ACHN (cell line): Measurements from ENCODE around the gene DBNDD1.
A peak's percentile ranks its signal among the peaks of the same experiment; 100 is the strongest.
"Not testable (repeated sequence)": the region's sequence is repeated elsewhere in the genome, so short reads cannot be mapped to it uniquely, and the experiment has no call there.

Experiments used
- DNase-seq: peaks from one replicate; pipeline ENCODE4 v3.0.0-alpha.2; 2015
- in situ Hi-C: cut with HindIII; loops from 2 replicates; pipeline ENCODE4 v1.10.0; 2017; ENCODE audit warnings: low sequenced_read_pairs, low pct_ligation_motif_present, low pct_unique_long_range_greater_than_20kb

The DBNDD1 gene

GRCh38 chr16:90016339-90016950 is 2.8 kb downstream of the DBNDD1 start:
- in situ Hi-C loops = no loop called here
- no peak for DNase-seq

- no peak for DNase-seq
- in situ Hi-C loops = no loop called here
Observed at GRCh38 chr16:90015586-90016338, 3.5 kb downstream of the DBNDD1 start.

- DNase-seq = peak; percentile 47
- in situ Hi-C loops = no loop called here
Observed at GRCh38 chr16:90012991-90013745, 6.1 kb downstream of the DBNDD1 start.

DNA sequence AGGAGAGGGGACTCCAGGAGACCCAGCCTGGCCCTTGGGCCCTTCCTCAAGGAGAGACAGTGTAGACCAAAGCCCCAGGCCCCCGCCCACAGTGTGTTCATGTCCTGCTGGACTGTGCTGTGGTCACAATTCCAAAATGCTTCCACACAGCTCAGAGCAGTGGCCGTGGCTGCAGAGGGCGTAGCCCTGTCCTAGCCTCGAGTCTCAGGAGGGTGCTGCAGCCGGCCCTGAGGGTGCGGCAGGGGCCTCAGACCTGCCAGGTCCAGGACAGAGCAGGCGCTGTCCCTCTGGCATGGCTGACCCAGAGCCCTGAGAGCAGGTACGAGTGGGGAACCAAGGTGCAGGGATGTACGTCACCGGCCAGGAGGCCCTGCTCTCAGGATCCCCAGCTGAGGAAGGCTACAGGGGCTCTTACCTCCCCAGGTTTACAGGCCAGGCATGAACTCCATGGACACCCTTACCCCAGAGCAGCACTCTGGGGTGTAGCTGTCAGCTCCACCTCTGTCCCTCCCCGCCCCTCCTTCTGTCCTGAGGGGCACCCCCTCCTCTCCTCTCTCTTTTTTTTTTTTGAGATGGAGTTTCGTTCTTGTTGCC is 7.3 kb downstream of the DBNDD1 start:
- in situ Hi-C loops = no loop called here
- DNase-seq = no peak

DNA sequence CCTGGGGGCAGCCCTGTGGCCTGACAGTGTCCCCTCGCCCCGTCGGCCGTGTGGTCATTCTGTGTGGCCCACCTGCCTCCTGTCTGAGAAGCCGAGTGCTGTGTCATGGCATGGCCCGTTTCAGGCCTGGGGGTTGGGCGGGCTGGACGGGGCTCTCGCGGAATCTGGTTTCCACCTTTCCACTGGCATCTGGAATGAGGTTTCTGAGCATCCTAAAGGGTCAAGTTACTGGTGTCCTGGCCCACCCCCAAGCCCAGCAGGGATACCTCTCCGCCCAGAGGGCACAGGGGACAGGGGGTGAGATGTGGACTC is 7.8 kb downstream of the DBNDD1 start:
- in situ Hi-C loops = no loop called here

DNA sequence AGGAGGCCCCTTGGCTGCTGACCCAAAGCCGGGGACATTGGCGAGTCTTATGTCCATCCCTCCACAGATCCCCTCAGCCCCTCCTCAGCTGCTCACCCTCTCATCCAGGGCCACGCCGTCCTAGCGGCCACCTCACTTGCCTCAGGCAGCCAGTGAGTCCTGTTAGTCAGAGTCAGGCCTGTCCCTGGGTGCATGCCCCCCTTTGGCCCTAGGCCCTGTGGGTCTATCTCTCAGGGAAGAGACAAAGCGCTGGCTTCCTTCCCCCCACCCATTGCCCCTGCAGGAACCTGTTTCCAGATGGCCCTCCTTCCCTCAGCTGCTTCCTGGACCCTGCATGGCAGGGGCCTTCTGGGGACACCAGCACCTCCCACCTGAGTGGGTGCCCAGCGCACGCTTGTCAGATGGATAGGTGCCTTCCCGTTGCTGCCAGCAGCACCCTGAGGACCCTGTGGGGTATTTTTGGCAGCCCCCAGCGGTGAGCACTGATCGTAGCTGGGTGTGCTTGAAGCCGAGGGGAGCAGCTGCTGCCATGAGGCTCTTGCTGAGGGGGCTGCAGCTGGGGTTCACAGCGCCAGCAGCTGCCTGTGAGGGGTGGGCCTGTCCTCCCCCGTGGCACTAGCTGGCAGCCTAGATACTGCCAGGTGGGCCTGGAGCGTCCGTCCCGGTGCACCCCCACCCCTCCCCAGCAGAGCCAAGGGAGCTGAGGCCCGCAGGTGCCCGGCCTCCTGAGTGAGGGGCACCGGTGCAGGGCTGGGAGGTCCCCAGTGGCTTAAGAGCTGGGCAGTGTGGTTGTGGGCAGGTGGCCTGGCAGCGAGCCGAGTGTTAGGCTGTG is 8.4 kb downstream of the DBNDD1 start:
- in situ Hi-C loops = no loop called here
- DNase-seq = no peak

More for the DNA sequence above, 7.8 kb downstream of the DBNDD1 start:
- no peak for DNase-seq

- in situ Hi-C loops = no loop called here
- DNase-seq = no peak
Observed at GRCh38 chr16:90009172-90009899, 9.9 kb downstream of the DBNDD1 start.

- in situ Hi-C loops = no loop called here
- no peak for DNase-seq
Observed at GRCh38 chr16:90008708-90009145, 10.5 kb downstream of the DBNDD1 start.

DNA sequence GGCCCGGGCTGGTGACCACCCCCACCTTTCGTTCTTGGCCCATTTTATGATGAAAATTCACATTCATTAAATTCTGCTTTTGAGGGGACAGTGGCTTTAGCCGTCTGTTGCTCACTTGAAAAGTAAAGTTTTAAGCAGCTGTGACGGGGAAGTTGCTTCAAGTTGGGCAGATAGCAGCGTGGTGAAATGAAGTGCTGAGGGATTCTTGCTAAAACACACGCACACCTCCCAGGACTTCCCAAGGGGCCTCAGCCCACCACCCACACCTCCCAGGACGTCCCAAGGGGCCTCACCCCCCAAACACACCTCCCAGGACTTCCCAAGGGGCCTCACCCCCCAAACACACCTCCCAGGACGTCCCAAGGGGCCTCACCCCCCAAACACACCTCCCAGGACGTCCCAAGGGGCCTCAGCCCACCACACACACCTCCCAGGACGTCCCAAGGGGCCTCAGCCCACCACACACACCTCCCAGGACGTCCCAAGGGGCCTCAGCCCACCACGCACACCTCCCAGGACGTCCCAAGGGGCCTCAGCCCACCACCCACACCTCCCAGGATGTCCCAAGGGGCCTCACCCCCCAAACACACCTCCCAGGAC is 11.5 kb downstream of the DBNDD1 start:
- in situ Hi-C loops, DNase-seq: not testable (repeated sequence)

DNA sequence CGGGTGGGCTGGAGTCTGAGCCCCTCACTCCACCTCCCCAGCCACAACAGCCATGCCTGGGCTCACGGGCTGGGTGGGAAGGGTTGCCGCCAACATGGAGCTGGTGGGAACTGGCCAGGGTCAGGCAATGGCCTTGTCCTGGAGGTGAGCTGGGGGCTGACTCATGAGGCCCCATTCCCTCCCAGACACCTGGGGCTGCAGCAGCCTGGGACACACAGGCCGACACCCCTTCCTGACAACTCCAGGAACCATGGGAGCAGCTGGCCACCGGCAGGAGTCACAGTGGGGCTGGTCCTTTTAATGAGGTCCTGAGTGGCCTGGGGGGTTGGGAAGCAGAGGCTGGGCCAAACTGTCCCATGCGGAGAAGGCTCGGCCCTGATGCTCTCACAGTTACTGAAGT is 12.2 kb downstream of the DBNDD1 start:
- no peak for DNase-seq
- in situ Hi-C loops = no loop called here

DNA sequence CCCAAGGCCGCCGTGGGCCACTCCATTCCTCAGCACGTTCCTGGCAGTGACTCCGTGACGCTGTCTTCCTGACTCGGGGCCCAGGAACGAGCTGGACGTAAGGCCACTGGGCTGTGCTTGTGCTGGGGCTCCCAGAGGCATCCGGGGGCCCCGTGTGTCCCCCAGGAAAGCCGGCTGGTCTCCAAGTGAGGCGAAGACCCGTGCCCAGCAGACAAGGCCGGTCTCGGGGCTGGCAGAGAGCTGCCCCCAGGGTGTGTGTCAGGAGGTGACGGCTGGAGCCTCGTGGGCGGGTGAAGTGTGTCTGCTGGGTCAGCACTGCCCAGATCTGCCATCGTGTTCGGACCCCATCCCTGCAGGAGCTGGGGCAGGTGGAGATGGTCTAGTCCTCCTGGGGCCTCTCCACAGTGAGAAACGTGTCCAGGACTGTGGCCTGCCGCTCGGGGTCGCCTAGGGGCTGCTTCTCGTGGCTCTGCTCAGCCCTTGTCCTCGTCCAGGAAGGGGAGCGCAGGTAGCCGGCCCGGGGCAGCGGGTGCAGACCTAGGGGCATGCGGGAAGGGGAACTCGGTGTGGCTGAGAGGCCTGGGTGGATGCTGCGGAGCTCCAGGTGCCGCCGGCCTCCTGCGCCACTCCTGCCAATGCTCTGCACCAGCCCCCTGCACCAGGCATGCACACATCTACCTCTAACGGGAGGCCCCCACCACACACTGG is 13.1 kb downstream of the DBNDD1 start:
- no peak for DNase-seq
- in situ Hi-C loops = no loop called here

DNA sequence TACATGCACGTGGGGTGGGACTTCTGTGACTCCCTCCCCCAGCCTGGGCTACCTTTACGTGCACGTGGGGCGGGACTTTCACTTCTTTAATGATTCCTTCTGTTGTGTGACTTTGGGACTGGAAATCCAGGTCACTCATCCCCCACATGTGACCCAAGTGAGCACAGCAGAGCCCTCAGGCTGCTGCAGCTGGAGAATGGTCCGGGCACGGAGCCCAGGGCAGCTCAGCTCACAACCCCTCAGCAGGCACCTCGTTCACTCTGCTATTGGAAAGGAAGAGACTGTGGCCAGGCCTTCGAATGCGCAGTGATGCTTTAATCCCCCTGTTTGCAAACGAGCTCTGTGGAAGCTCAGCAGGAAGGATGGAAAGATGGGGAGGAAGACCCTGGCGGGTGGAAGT is 14.7 kb downstream of the DBNDD1 start:
- in situ Hi-C loops = no loop called here
- no peak for DNase-seq

DNA sequence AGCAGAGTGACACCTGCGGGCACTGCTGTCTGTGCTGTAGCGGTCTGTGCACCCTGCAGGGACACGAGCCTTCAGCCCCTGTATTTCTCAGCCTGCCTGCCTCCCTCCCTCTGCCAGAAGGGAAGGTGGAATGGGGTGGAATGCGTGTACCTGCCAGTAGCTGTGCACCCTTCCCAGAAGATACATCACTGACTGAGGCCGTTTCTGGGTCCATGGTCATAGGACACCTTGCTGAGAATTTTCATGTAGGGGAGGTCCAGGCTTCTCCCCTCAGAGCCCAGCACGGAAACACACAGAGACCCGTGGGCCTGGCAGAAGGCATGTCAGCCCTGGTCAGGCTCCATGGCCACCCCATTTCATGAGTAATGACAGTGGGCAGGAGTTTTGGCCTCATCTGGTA is 16.5 kb downstream of the DBNDD1 start:
- in situ Hi-C loops = no loop called here
- DNase-seq = no peak

- no peak for DNase-seq
- in situ Hi-C loops = no loop called here
Observed at GRCh38 chr16:90001761-90002503, 17.3 kb downstream of the DBNDD1 start.

DNA sequence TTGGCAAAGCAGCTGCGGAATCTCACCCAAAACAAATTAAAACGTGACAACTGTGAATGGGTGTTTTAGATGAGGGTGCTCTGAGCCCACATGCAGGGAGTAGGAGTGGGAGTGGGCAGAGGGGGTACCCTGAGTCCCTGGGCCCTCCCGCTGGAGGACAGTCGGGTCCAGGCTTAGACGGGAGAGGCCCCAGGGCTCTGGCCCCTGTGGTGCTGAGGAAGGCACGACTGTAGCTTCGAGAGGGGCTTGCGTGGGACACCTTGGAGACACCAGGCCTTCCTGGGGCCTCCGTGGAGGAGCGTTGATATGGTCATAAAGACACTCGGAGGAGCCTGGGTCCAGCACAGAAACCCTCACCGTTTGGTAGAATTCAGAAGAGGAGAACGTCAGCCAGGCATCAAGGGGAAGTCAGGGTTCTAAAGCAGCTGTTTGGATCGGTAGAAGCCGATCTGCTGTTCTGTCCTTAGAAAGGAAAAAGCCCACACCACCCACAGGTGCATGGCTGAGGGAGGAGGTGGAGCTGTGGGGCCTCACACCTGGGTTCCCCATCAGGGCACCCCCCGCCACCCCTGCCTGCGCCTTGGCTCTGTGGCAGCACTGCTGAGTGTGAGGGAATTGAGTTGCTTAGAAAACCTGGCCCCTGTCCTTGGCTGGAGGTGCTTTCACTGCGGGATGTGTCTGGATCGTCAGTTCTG is 18.4 kb downstream of the DBNDD1 start:
- DNase-seq = no peak
- in situ Hi-C loops = no loop called here
